ENCODE measurements around the gene CTBP1. TPM values are rescaled to one million over a fixed set of nuclear protein-coding genes. Genes with fewer than 3 reads are reported as not detected.

Gene CTBP1
- total and polyA plus RNA-seq, 2 of the 8 experiments (the other 6 are each of a cell fraction or from before 2014, with no cell fraction given), result 128 to 185 TPM

- Histone ChIP-seq H3K56ac (replicated peaks; ENCODE audit: insufficient read length, low read depth, low read length) (peak overlapping the region; percentile 87), H2BK12ac (ENCODE audit: low read depth, low read length) (no peak overlapping the region), H2BK15ac (ENCODE audit: low read length) (no peak overlapping the region), H3K18ac (ENCODE audit: extremely low read depth, low read length) (peak overlapping the region; percentile 48), H3K27ac (ENCODE audit: low read depth, low read length) (peak overlapping the region; percentile 82), H3K4me2 (ENCODE audit: insufficient read depth in 1 of 2, low read depth in 2 of 2, low read length in 2 of 2) (peak overlapping the region; percentile 62 to 75), H3K14ac (ENCODE audit: insufficient read length) (no peak overlapping the region), H2BK20ac (ENCODE audit: low read length) (no peak overlapping the region), H2BK120ac (replicated peaks; ENCODE audit: low read depth, low read length) (no peak overlapping the region), H4K91ac (replicated peaks; ENCODE audit: insufficient read length, low read length) (peak overlapping the region; percentile 40), H3K23ac (ENCODE audit: insufficient read length) (no peak overlapping the region), H3K79me1 (ENCODE audit: low read depth, low read length) (peaks cover 17% of the 10 kb centered on the region; the same call in 1 of the 2 replicates), H3K79me2 (ENCODE audit: control insufficient read depth in 1 of 2, insufficient read depth in 2 of 2, low read length in 2 of 2) (peaks cover 40 to 52% of the 10 kb centered on the region in 2 experiments), H4K20me1 (replicated peaks in 1 of 2; ENCODE audit: control insufficient read depth in 1 of 2, insufficient read depth in 2 of 2, low read length in 2 of 2) (peaks cover 14 to 25% of the 10 kb centered on the region in 2 experiments), H3K9ac (replicated peaks in 1 of 4; ENCODE audit: extremely low read depth in 1 of 4, low read depth in 3 of 4, low read length in 3 of 4) (peak overlapping the region; percentile 52 to 90 (median 84); a peak in 6 of 7 replicates), H3K4me3 (ENCODE audit: extremely low read depth in 1 of 4, insufficient read depth in 2 of 4, low read depth in 3 of 4, low read length in 4 of 4) (peak overlapping the region; percentile 43 to 98 (median 79)), H3K4ac (replicated peaks; ENCODE audit: insufficient read length, low read depth, low read length) (no peak overlapping the region), H2AFZ (ENCODE audit: low read length) (no peak overlapping the region), H2AK5ac (ENCODE audit: low read depth, low read length) (no peak overlapping the region), H4K5ac (ENCODE audit: insufficient read length, low read depth, low read length) (no peak overlapping the region), H3K27me3 (replicated peaks in 1 of 4; ENCODE audit: control insufficient read depth in 3 of 4, extremely low read depth in 1 of 4, insufficient read depth in 3 of 4, low read length in 3 of 4) (peaks cover 0 to 2% (median 0%) of the 10 kb centered on the region in 4 experiments; a peak in 1 of 7 replicates), H4K8ac (ENCODE audit: extremely low read depth, insufficient read depth, low read length) (peak overlapping the region; percentile 85), H3K23me2 (ENCODE audit: low read depth, low read length) (peaks cover 11% of the 10 kb centered on the region; the same call in 1 of the 2 replicates), H3K36me3 (ENCODE audit: control insufficient read depth in 2 of 4, insufficient read depth in 4 of 4, low read length in 3 of 4) (peaks cover 0 to 15% (median 6%) of the 10 kb centered on the region in 4 experiments; a peak in 3 of 8 replicates), H2BK5ac (ENCODE audit: low read depth, low read length) (peak overlapping the region; percentile 44; the same call in 1 of the 2 replicates), H3K9me3 (ENCODE audit: insufficient read depth in 2 of 2, low read depth in 1 of 2, low read length in 1 of 2) (peaks cover 16 to 22% of the 10 kb centered on the region in 2 experiments), H3K4me1 (replicated peaks in 1 of 4; ENCODE audit: control insufficient read depth in 3 of 4, insufficient read depth in 4 of 4, low read length in 3 of 4) (peaks cover 0 to 16% (median 11%) of the 10 kb centered on the region in 4 experiments; a peak in 5 of 7 replicates)
- WGBS, 2 experiments (ENCODE audit: extremely low coverage in 1 of 2, insufficient coverage in 1 of 2, insufficient read length in 1 of 2, insufficient replicate concordance in 2 of 2, low coverage in 1 of 2, low lambda C conversion rate in 2 of 2, missing lambda C conversion rate in 1 of 2), result 0% methylated on average over 24 of the region's 40 CpGs; no CpG with 5 or more reads in 1 of the 2 experiments
- FAIRE-seq (no peak), DNase-seq (ENCODE audit: low read depth in 1 of 2, low spot score in 2 of 2) (peak in 1 of 2 experiments; percentile 71)
- POLR2A ChIA-PET (ENCODE audit: partially characterized antibody), result interaction anchor here (0.8 to 6.8 kb wide), 9 partner anchors 8 to 99 kb away, joined by 3 to 49 read pairs (median 6); partner anchors contain the start of genes MAEA and UVSSA
- CTCF ChIA-PET (ENCODE audit: partially characterized antibody), result interaction anchor here (1.1 to 1.3 kb wide), 2 partner anchors 21 to 106 kb away, joined by 3 read pairs; no protein-coding TSS in a partner anchor
- TF ChIP-seq CTBP2 (IDR thresholded peaks at IDR 0.05; ENCODE audit: borderline replicate concordance, insufficient read depth, insufficient read length, low read length) (no peak), SIX5 (IDR thresholded peaks at IDR 0.05; ENCODE audit: low read depth, low read length) (no peak), EP300 (IDR thresholded peaks at IDR 0.05; ENCODE audit: borderline replicate concordance in 1 of 2, low read depth in 2 of 2, low read length in 2 of 2) (no peak), POLR2A (IDR thresholded peaks at IDR 0.05; ENCODE audit: control extremely low read depth in 1 of 2, low read depth in 2 of 2, low read length in 2 of 2) (no peak; a peak in 1 of 3 replicates), CHD1 (IDR thresholded peaks at IDR 0.05; ENCODE audit: low read depth, low read length) (no peak), GABPA (IDR thresholded peaks at IDR 0.05; ENCODE audit: borderline replicate concordance, insufficient read depth, low read length) (peak; percentile 50; the same call in 1 of the 2 replicates), SP4 (IDR thresholded peaks at IDR 0.05; ENCODE audit: low read length) (no peak), NANOG (IDR thresholded peaks at IDR 0.05; ENCODE audit: insufficient read depth, low read depth, low read length, poor library complexity, severe bottlenecking) (no peak), RBBP5 (IDR thresholded peaks at IDR 0.05; ENCODE audit: borderline replicate concordance, low read depth, low read length) (0 out of 2 replicates have a peak, but pooled peaks have one; percentile 32), TAF7 (optimal IDR thresholded peaks at IDR 0.05; ENCODE audit: borderline replicate concordance, low read depth, low read length) (no peak), SP1 (IDR thresholded peaks at IDR 0.05; ENCODE audit: low read depth, low read length) (no peak), JUND (IDR thresholded peaks at IDR 0.05; ENCODE audit: low read length) (no peak), KDM4A (IDR thresholded peaks at IDR 0.05; ENCODE audit: low read depth, low read length, severe bottlenecking) (peak; percentile 73)
These were observed 1.1 kb downstream of the CTBP1 start for GRCh38 chr4:1247864-1248244.
